ENCODE data around the gene BPIFB3.
A peak's percentile ranks its signal among the peaks of the same experiment; 100 is the strongest.

The BPIFB3 gene

DNA sequence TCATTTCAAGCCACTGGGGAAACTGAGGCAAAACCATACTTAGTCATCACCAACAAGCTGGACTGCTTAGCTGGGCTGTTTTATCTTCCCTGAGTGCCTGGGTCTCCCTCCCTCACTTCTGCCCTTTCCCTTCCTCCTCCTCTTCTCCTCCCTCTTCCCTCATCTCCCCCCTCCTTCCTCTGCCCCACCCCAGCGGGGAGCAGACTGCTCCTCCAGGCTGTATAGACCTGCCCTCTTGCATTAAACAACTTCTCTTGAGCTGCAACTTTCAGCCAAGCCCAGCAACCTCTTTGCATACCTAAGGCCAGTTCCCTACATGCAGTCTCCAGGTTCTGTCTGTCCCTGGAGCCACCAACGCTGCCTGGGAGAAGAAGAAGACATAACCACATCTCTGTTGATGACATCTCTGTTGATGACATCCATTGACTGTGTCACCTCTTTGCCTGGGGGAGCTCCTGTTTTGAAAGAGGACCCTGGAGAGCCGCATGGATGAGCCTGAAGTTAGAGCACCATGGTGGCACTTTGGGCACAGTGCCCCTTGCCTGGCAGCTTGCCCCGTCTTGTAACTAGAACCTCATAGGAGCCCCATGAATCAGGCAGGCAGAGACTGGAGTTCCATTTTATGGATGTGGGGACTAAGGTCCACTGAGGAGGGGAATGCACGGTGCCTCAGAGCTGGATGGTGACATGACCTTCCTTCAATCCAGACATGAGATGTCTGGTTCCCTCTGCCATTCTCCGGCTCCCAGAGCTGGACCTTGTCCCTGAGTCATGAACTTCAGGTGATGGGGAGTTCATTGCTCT lies 30.1 kb upstream of the BPIFB3 start:
- H3K4me3 ChIP-seq (ENCODE audit: low read depth, low read length), result no peak overlapping the region
- CTCF ChIA-PET, result interaction anchor here (0.7 to 1.2 kb wide), 3 partner anchors 19 to 233 kb away, joined by 3 to 5 read pairs (median 4); no protein-coding TSS in a partner anchor
- POLR2A ChIA-PET, result no interaction called here
- H3K36me3 ChIP-seq (ENCODE audit: control insufficient read depth in 2 of 2, insufficient read depth in 1 of 2, low read length in 2 of 2), result no peaks in the 10 kb centered on the region
- TF ChIP-seq PRDM10 (tag by site-specific recombination; IDR thresholded peaks at IDR 0.05) (no peak), ZNF555 (tag by site-specific recombination; conservative IDR thresholded peaks at IDR 0.05) (no peak), ZNF391 (tag by site-specific recombination; IDR thresholded peaks at IDR 0.05; ENCODE audit: borderline replicate concordance, low read depth) (no peak), MEIS1 (CRISPR knock-in tag; IDR thresholded peaks at IDR 0.05; ENCODE audit: borderline replicate concordance) (no peak)
- TF ChIP-seq, protein P1, sequence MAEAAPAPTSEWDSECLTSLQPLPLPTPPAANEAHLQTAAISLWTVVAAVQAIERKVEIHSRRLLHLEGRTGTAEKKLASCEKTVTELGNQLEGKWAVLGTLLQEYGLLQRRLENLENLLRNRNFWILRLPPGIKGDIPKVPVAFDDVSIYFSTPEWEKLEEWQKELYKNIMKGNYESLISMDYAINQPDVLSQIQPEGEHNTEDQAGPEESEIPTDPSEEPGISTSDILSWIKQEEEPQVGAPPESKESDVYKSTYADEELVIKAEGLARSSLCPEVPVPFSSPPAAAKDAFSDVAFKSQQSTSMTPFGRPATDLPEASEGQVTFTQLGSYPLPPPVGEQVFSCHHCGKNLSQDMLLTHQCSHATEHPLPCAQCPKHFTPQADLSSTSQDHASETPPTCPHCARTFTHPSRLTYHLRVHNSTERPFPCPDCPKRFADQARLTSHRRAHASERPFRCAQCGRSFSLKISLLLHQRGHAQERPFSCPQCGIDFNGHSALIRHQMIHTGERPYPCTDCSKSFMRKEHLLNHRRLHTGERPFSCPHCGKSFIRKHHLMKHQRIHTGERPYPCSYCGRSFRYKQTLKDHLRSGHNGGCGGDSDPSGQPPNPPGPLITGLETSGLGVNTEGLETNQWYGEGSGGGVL (tag by site-specific recombination; IDR thresholded peaks at IDR 0.05), result peak; percentile 36; the same call in 1 of the 2 replicates
- no peak overlapping the region for H3K27ac ChIP-seq (ENCODE audit: extremely low read depth, low read depth, low read length)
- H3K9me3 ChIP-seq (ENCODE audit: control insufficient read depth, insufficient read depth, low read depth, low read length), result no peaks in the 10 kb centered on the region
- H3K4me1 ChIP-seq (ENCODE audit: control insufficient read depth, insufficient read depth, low read length), result no peaks in the 10 kb centered on the region

GRCh38 chr20:33024243-33024560 lies 29.5 kb upstream of the BPIFB3 start:
- ChIA-PET POLR2A (no interaction called here), CTCF (interaction anchor here (0.7 to 1.2 kb wide), 2 partner anchors 29 to 234 kb away, joined by 3 to 5 read pairs; no protein-coding TSS in a partner anchor)
- no peaks in the 10 kb centered on the region for H3K4me1 ChIP-seq (ENCODE audit: control insufficient read depth, insufficient read depth, low read length)
- H3K27ac ChIP-seq (ENCODE audit: extremely low read depth, low read depth, low read length), result no peak overlapping the region
- no peaks in the 10 kb centered on the region for H3K36me3 ChIP-seq (ENCODE audit: control insufficient read depth in 2 of 2, insufficient read depth in 1 of 2, low read length in 2 of 2)
- H3K4me3 ChIP-seq (ENCODE audit: low read depth, low read length), result no peak overlapping the region
- no peaks in the 10 kb centered on the region for H3K9me3 ChIP-seq (ENCODE audit: control insufficient read depth, insufficient read depth, low read depth, low read length)
- TF ChIP-seq GLIS1 (tag by site-specific recombination; IDR thresholded peaks at IDR 0.05) (no peak), ZNF10 (tag by site-specific recombination; IDR thresholded peaks at IDR 0.05) (no peak), ZNF248 (tag by site-specific recombination; IDR thresholded peaks at IDR 0.05) (no peak), ZNF24 (tag by site-specific recombination; IDR thresholded peaks at IDR 0.05) (no peak), WT1 (tag by site-specific recombination; IDR thresholded peaks at IDR 0.05) (no peak), PBX3 (CRISPR knock-in tag; IDR thresholded peaks at IDR 0.05) (no peak), ZFHX2 (tag by site-specific recombination; conservative IDR thresholded peaks at IDR 0.05) (no peak), IKZF3 (tag by site-specific recombination; IDR thresholded peaks at IDR 0.05) (no peak), ZNF433 (tag by site-specific recombination; IDR thresholded peaks at IDR 0.05; ENCODE audit: low read depth) (no peak), ZNF169 (tag by site-specific recombination; IDR thresholded peaks at IDR 0.05) (no peak), KLF16 (tag by site-specific recombination; IDR thresholded peaks at IDR 0.05) (no peak), ZNF2 (tag by site-specific recombination; IDR thresholded peaks at IDR 0.05) (no peak)
- TF ChIP-seq, protein P2, sequence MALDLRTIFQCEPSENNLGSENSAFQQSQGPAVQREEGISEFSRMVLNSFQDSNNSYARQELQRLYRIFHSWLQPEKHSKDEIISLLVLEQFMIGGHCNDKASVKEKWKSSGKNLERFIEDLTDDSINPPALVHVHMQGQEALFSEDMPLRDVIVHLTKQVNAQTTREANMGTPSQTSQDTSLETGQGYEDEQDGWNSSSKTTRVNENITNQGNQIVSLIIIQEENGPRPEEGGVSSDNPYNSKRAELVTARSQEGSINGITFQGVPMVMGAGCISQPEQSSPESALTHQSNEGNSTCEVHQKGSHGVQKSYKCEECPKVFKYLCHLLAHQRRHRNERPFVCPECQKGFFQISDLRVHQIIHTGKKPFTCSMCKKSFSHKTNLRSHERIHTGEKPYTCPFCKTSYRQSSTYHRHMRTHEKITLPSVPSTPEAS (tag by site-specific recombination; IDR thresholded peaks at IDR 0.05), result no peak
- TF ChIP-seq, protein P3, sequence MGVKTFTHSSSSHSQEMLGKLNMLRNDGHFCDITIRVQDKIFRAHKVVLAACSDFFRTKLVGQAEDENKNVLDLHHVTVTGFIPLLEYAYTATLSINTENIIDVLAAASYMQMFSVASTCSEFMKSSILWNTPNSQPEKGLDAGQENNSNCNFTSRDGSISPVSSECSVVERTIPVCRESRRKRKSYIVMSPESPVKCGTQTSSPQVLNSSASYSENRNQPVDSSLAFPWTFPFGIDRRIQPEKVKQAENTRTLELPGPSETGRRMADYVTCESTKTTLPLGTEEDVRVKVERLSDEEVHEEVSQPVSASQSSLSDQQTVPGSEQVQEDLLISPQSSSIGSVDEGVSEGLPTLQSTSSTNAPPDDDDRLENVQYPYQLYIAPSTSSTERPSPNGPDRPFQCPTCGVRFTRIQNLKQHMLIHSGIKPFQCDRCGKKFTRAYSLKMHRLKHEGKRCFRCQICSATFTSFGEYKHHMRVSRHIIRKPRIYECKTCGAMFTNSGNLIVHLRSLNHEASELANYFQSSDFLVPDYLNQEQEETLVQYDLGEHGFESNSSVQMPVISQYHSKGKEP (tag by site-specific recombination; IDR thresholded peaks at IDR 0.05), result no peak
- TF ChIP-seq, protein P4, sequence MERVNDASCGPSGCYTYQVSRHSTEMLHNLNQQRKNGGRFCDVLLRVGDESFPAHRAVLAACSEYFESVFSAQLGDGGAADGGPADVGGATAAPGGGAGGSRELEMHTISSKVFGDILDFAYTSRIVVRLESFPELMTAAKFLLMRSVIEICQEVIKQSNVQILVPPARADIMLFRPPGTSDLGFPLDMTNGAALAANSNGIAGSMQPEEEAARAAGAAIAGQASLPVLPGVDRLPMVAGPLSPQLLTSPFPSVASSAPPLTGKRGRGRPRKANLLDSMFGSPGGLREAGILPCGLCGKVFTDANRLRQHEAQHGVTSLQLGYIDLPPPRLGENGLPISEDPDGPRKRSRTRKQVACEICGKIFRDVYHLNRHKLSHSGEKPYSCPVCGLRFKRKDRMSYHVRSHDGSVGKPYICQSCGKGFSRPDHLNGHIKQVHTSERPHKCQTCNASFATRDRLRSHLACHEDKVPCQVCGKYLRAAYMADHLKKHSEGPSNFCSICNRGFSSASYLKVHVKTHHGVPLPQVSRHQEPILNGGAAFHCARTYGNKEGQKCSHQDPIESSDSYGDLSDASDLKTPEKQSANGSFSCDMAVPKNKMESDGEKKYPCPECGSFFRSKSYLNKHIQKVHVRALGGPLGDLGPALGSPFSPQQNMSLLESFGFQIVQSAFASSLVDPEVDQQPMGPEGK (tag by site-specific recombination; IDR thresholded peaks at IDR 0.05), result no peak
- TF ChIP-seq, protein P5, sequence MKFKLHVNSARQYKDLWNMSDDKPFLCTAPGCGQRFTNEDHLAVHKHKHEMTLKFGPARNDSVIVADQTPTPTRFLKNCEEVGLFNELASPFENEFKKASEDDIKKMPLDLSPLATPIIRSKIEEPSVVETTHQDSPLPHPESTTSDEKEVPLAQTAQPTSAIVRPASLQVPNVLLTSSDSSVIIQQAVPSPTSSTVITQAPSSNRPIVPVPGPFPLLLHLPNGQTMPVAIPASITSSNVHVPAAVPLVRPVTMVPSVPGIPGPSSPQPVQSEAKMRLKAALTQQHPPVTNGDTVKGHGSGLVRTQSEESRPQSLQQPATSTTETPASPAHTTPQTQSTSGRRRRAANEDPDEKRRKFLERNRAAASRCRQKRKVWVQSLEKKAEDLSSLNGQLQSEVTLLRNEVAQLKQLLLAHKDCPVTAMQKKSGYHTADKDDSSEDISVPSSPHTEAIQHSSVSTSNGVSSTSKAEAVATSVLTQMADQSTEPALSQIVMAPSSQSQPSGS (tag by site-specific recombination; IDR thresholded peaks at IDR 0.05; ENCODE audit: low read depth), result no peak

Measured in HEK293 (cell line).